AG09309 (cell line): ENCODE measurements around the gene AHDC1.
"Not testable (repeated sequence)": the region's sequence is repeated elsewhere in the genome, so short reads cannot be mapped to it uniquely, and the experiment has no call there.

Source experiments
- DNase-seq: peaks from one replicate; pipeline ENCODE4 v3.0.0-alpha.2; 2010; ENCODE audit warnings: low read depth
- H3K4me3 ChIP-seq: 2 replicates; pipeline ENCODE4 v1.5.1; 2011; ENCODE audit warnings: mild to moderate bottlenecking, low read depth, low read length, moderate library complexity; ENCODE audit not compliant: control insufficient read depth
- CTCF ChIP-seq: IDR thresholded peaks from 2 replicates; pipeline ENCODE4 v1.5.1; 2011; ENCODE audit warnings: mild to moderate bottlenecking, low read depth, low read length, inconsistent platforms; ENCODE audit not compliant: insufficient read depth, control insufficient read depth; ENCODE audit errors: missing control alignments

Gene AHDC1

GRCh38 chr1:27633298-27633610 lies 29.3 kb upstream of the AHDC1 start:
- no peak overlapping the region for H3K4me3 ChIP-seq
- no peak for DNase-seq
- TF ChIP-seq CTCF, result no peak

- DNase-seq, result no peak
- TF ChIP-seq CTCF, result no peak
- H3K4me3 ChIP-seq, result no peak overlapping the region
Measured at GRCh38 chr1:27632387-27633297, 28.7 kb upstream of the AHDC1 start.

- DNase-seq, result no peak
- H3K4me3 ChIP-seq, result no peak overlapping the region
- TF ChIP-seq CTCF, result no peak
Measured at GRCh38 chr1:27630859-27631491, 27.0 kb upstream of the AHDC1 start.

- TF ChIP-seq CTCF, result no peak
- DNase-seq, result no peak
- no peak overlapping the region for H3K4me3 ChIP-seq
Measured at GRCh38 chr1:27628712-27629111, 24.8 kb upstream of the AHDC1 start.

GRCh38 chr1:27627733-27628132 lies 23.8 kb upstream of the AHDC1 start:
- H3K4me3 ChIP-seq, DNase-seq: not testable (repeated sequence)

GRCh38 chr1:27627061-27627460 lies 23.1 kb upstream of the AHDC1 start:
- no peak for TF ChIP-seq CTCF
- no peak overlapping the region for H3K4me3 ChIP-seq
- no peak for DNase-seq
